BLaER1 treated with 17β-estradiol and CSF1 and Interleukin-3, amounts not matched to agents 10 nM and 100 nM (cell line): ENCODE data around the gene IMMP1L.

Source experiments
- H3K27ac ChIP-seq, 11 experiments: shearing (Covaris generic); formaldehyde crosslinking; 2 replicates each; pipeline ENCODE4 v1.8.1; 2022
- H3K27me3 ChIP-seq, 11 experiments: shearing (Covaris generic); formaldehyde crosslinking; 2 replicates each; pipeline ENCODE4 v1.8.1; 2022
- H3K36me3 ChIP-seq, 11 experiments: shearing (Covaris generic); formaldehyde crosslinking; 2 replicates each; pipeline ENCODE4 v1.8.1; 2022
- H3K4me1 ChIP-seq, 10 experiments: shearing (Covaris generic); formaldehyde crosslinking; 2 replicates each; pipeline ENCODE4 v1.8.1; 2022
- H3K4me2 ChIP-seq, 11 experiments: shearing (Covaris generic); formaldehyde crosslinking; 2 replicates each; pipeline ENCODE4 v1.8.1; 2022
- H3K4me3 ChIP-seq, 10 experiments: shearing (Covaris generic); formaldehyde crosslinking; 2 replicates each; pipeline ENCODE4 v1.8.1; 2022
- H3K9ac ChIP-seq, 11 experiments: shearing (Covaris generic); formaldehyde crosslinking; 2 replicates each; pipeline ENCODE4 v1.8.1; 2022
- H3K9me3 ChIP-seq, 11 experiments: shearing (Covaris generic); formaldehyde crosslinking; replicated peaks in 1 of 11; 2 replicates each; pipeline ENCODE4 v1.8.1; 2022
- H4K20me1 ChIP-seq, 11 experiments: shearing (Covaris generic); formaldehyde crosslinking; 2 replicates each; pipeline ENCODE4 v1.8.1; 2022
- Cebpa-rat ChIP-seq, 11 experiments: shearing (Covaris generic); IDR thresholded peaks; 2 replicates each; pipeline ENCODE4 v1.8.1; 2022

IMMP1L gene

GRCh38 chr11:31484497-31484896, 24.9 kb downstream of the IMMP1L start:
- Histone ChIP-seq H3K27ac (no peak overlapping the region), H3K27me3 (no peaks in the 10 kb centered on the region), H3K9me3 (no peaks in the 10 kb centered on the region; a peak in 2 of 22 replicates), H3K36me3 (peaks cover 0 to 14% (median 0%) of the 10 kb centered on the region in 11 experiments; a peak in 1 of 22 replicates), H3K4me1 (no peaks in the 10 kb centered on the region), H3K4me3 (no peak overlapping the region), H4K20me1 (peaks cover 0 to 7% (median 0%) of the 10 kb centered on the region in 11 experiments; a peak in 3 of 22 replicates), H3K4me2 (no peak overlapping the region), H3K9ac (no peak overlapping the region)
- TF ChIP-seq Cebpa-rat (IDR thresholded peaks at IDR 0.05), result no peak

GRCh38 chr11:31480930-31481329, 28.5 kb downstream of the IMMP1L start:
- Histone ChIP-seq H3K9ac (no peak overlapping the region), H3K4me2 (no peak overlapping the region), H3K27me3 (no peaks in the 10 kb centered on the region), H4K20me1 (no peaks in the 10 kb centered on the region; a peak in 1 of 22 replicates), H3K4me3 (no peak overlapping the region), H3K9me3 (no peaks in the 10 kb centered on the region; a peak in 2 of 22 replicates), H3K4me1 (no peaks in the 10 kb centered on the region), H3K27ac (no peak overlapping the region), H3K36me3 (peaks cover 0 to 7% (median 0%) of the 10 kb centered on the region in 11 experiments; a peak in 1 of 22 replicates)
- TF ChIP-seq Cebpa-rat (IDR thresholded peaks at IDR 0.05), result no peak

GRCh38 chr11:31479066-31479465, 30.4 kb downstream of the IMMP1L start:
- TF ChIP-seq Cebpa-rat (IDR thresholded peaks at IDR 0.05), result no peak
- no peak overlapping the region for H3K4me3 ChIP-seq
- H3K27ac ChIP-seq, result no peak overlapping the region
- no peaks in the 10 kb centered on the region for H3K27me3 ChIP-seq
- no peak overlapping the region for H3K9ac ChIP-seq
- H3K9me3 ChIP-seq, result no peaks in the 10 kb centered on the region; a peak in 2 of 22 replicates
- H3K4me2 ChIP-seq, result no peak overlapping the region
- 0 out of 22 replicates have a peak, but pooled peaks cover 0 to 3% (median 0%) of the 10 kb centered on the region in 11 experiments for H4K20me1 ChIP-seq
- no peaks in the 10 kb centered on the region for H3K4me1 ChIP-seq
- peaks cover 0 to 8% (median 0%) of the 10 kb centered on the region in 11 experiments; a peak in 2 of 22 replicates for H3K36me3 ChIP-seq

- Histone ChIP-seq H3K4me2 (no peak overlapping the region), H3K27ac (no peak overlapping the region), H3K9ac (no peak overlapping the region), H3K4me3 (no peak overlapping the region), H4K20me1 (0 out of 22 replicates have a peak, but pooled peaks cover 0 to 3% (median 0%) of the 10 kb centered on the region in 11 experiments), H3K9me3 (no peaks in the 10 kb centered on the region; a peak in 2 of 22 replicates), H3K4me1 (no peaks in the 10 kb centered on the region), H3K27me3 (no peaks in the 10 kb centered on the region), H3K36me3 (peaks cover 0 to 7% (median 0%) of the 10 kb centered on the region in 11 experiments; a peak in 3 of 22 replicates)
- no peak for TF ChIP-seq Cebpa-rat (IDR thresholded peaks at IDR 0.05)
Measured at GRCh38 chr11:31478223-31478590, 31.2 kb downstream of the IMMP1L start.

GRCh38 chr11:31477528-31478222, 31.7 kb downstream of the IMMP1L start:
- peaks cover 0 to 3% (median 0%) of the 10 kb centered on the region in 11 experiments; a peak in 3 of 22 replicates for H3K36me3 ChIP-seq
- H3K9me3 ChIP-seq, result no peaks in the 10 kb centered on the region; a peak in 2 of 22 replicates
- H4K20me1 ChIP-seq, result 0 out of 22 replicates have a peak, but pooled peaks cover 0 to 3% (median 0%) of the 10 kb centered on the region in 11 experiments
- no peaks in the 10 kb centered on the region for H3K27me3 ChIP-seq
- H3K4me3 ChIP-seq, result no peak overlapping the region
- TF ChIP-seq Cebpa-rat (IDR thresholded peaks at IDR 0.05), result no peak
- no peak overlapping the region for H3K9ac ChIP-seq
- H3K4me2 ChIP-seq, result no peak overlapping the region
- no peak overlapping the region for H3K27ac ChIP-seq
- H3K4me1 ChIP-seq, result no peaks in the 10 kb centered on the region

- H3K27me3 ChIP-seq, result no peaks in the 10 kb centered on the region
- TF ChIP-seq Cebpa-rat (IDR thresholded peaks at IDR 0.05), result no peak
- H3K36me3 ChIP-seq, result peaks cover 0 to 7% (median 0%) of the 10 kb centered on the region in 11 experiments; a peak in 3 of 22 replicates
- H3K4me1 ChIP-seq, result no peaks in the 10 kb centered on the region
- H3K27ac ChIP-seq, result no peak overlapping the region
- 0 out of 22 replicates have a peak, but pooled peaks cover 0 to 3% (median 0%) of the 10 kb centered on the region in 11 experiments for H4K20me1 ChIP-seq
- H3K4me2 ChIP-seq, result no peak overlapping the region
- no peaks in the 10 kb centered on the region; a peak in 1 of 22 replicates for H3K9me3 ChIP-seq
- H3K9ac ChIP-seq, result no peak overlapping the region
- H3K4me3 ChIP-seq, result no peak overlapping the region
Measured at GRCh38 chr11:31474083-31474482, 35.3 kb downstream of the IMMP1L start.

- no peaks in the 10 kb centered on the region for H4K20me1 ChIP-seq
- H3K27ac ChIP-seq, result no peak overlapping the region
- H3K9ac ChIP-seq, result no peak overlapping the region
- no peaks in the 10 kb centered on the region for H3K27me3 ChIP-seq
- TF ChIP-seq Cebpa-rat (IDR thresholded peaks at IDR 0.05), result no peak
- H3K36me3 ChIP-seq, result peaks cover 0 to 49% (median 18%) of the 10 kb centered on the region in 11 experiments; a peak in 13 of 22 replicates
- peaks cover 15 to 38% (median 32%) of the 10 kb centered on the region in 11 experiments for H3K9me3 ChIP-seq
- no peaks in the 10 kb centered on the region for H3K4me1 ChIP-seq
- H3K4me3 ChIP-seq, result no peak overlapping the region
- H3K4me2 ChIP-seq, result no peak overlapping the region
Measured at GRCh38 chr11:31464436-31464835, 45.0 kb downstream of the IMMP1L start.

- H3K36me3 ChIP-seq, result peaks cover 5 to 60% (median 21%) of the 10 kb centered on the region in 11 experiments; a peak in 15 of 22 replicates
- H3K27ac ChIP-seq, result no peak overlapping the region
- no peak overlapping the region for H3K9ac ChIP-seq
- H3K4me1 ChIP-seq, result no peaks in the 10 kb centered on the region
- H3K27me3 ChIP-seq, result no peaks in the 10 kb centered on the region
- H3K4me2 ChIP-seq, result no peak overlapping the region
- H3K9me3 ChIP-seq, result no peaks in the 10 kb centered on the region
- no peak overlapping the region for H3K4me3 ChIP-seq
- H4K20me1 ChIP-seq, result no peaks in the 10 kb centered on the region
- no peak for TF ChIP-seq Cebpa-rat (IDR thresholded peaks at IDR 0.05)
Measured at GRCh38 chr11:31455177-31455576, 54.2 kb downstream of the IMMP1L start.

GRCh38 chr11:31450841-31451240, 58.6 kb downstream of the IMMP1L start:
- no peak overlapping the region for H3K9ac ChIP-seq
- no peak for TF ChIP-seq Cebpa-rat (IDR thresholded peaks at IDR 0.05)

More at GRCh38 chr11:31450841-31451240, 58.6 kb downstream of the IMMP1L start:
- no peak overlapping the region for H3K4me3 ChIP-seq
- no peaks in the 10 kb centered on the region for H3K27me3 ChIP-seq
- no peak overlapping the region for H3K4me2 ChIP-seq
- H3K4me1 ChIP-seq, result no peaks in the 10 kb centered on the region
- no peaks in the 10 kb centered on the region for H3K9me3 ChIP-seq
- H3K36me3 ChIP-seq, result peaks cover 11 to 54% (median 23%) of the 10 kb centered on the region in 11 experiments; a peak in 17 of 22 replicates
- H3K27ac ChIP-seq, result no peak overlapping the region
- H4K20me1 ChIP-seq, result no peaks in the 10 kb centered on the region
